CD4-positive, alpha-beta T cell treated with Interleukin-2 at 100 ng/mL for 4 hours (primary cell): ENCODE data around the gene ZPBP.
"Not testable (repeated sequence)": the region's sequence is repeated elsewhere in the genome, so short reads cannot be mapped to it uniquely, and the experiment has no call there.

Experiments
- DNase-seq: peaks from one replicate; pipeline ENCODE4 v3.0.0-alpha.2; 2020; ENCODE audit warnings: low spot score

Gene ZPBP

GRCh38 chr7:50041165-50041564, 51.9 kb downstream of the ZPBP start:
- not testable (repeated sequence) for DNase-seq

GRCh38 chr7:50037086-50037485, 56.0 kb downstream of the ZPBP start:
- DNase-seq = no peak

- DNase-seq = no peak
Measured at GRCh38 chr7:50022991-50023390, 70.1 kb downstream of the ZPBP start.

GRCh38 chr7:50022451-50022850, 70.6 kb downstream of the ZPBP start:
- DNase-seq = no peak

- DNase-seq = no peak
Measured at GRCh38 chr7:49995681-49996080, 97.4 kb downstream of the ZPBP start.

- no peak for DNase-seq
Measured at GRCh38 chr7:49986191-49986590, 106.9 kb downstream of the ZPBP start.

GRCh38 chr7:49980465-49980864, 112.6 kb downstream of the ZPBP start:
- no peak for DNase-seq

- no peak for DNase-seq
Measured at GRCh38 chr7:49976238-49976637, 116.8 kb downstream of the ZPBP start.

- no peak for DNase-seq
Measured at GRCh38 chr7:49974035-49974434, 119.0 kb downstream of the ZPBP start.

- no peak for DNase-seq
Measured at GRCh38 chr7:49937608-49938007, 155.4 kb downstream of the ZPBP start.

- no peak for DNase-seq
Measured at GRCh38 chr7:49931627-49932026, 161.4 kb downstream of the ZPBP start.

- DNase-seq = no peak
Measured at GRCh38 chr7:49928787-49929186, 164.3 kb downstream of the ZPBP start.

- no peak for DNase-seq
Measured at GRCh38 chr7:49927631-49928030, 165.4 kb downstream of the ZPBP start.

- DNase-seq = no peak
Measured at GRCh38 chr7:49926720-49927119, 166.3 kb downstream of the ZPBP start.

- no peak for DNase-seq
Measured at GRCh38 chr7:49911909-49912308, 181.1 kb downstream of the ZPBP start.

GRCh38 chr7:49894543-49894942, 198.5 kb downstream of the ZPBP start:
- DNase-seq = no peak

- DNase-seq = no peak
Measured at GRCh38 chr7:49893131-49893530, 199.9 kb downstream of the ZPBP start.

GRCh38 chr7:49892481-49892880, 200.6 kb downstream of the ZPBP start:
- no peak for DNase-seq
